Measurements from ENCODE around the gene ABLIM2. TPM values are rescaled to one million over a fixed set of nuclear protein-coding genes. Genes with fewer than 3 reads are reported as not detected.

ABLIM2 gene
- total RNA-seq, 2 donors from 2014 or later, result 6.0 to 20.8 TPM

- peaks cover 11% of the 10 kb centered on the region for H3K4me1 ChIP-seq
- TF ChIP-seq POLR2A (IDR thresholded peaks at IDR 0.05) (no peak), CTCF (IDR thresholded peaks at IDR 0.05) (no peak)
- DNase-seq (no peak), ATAC-seq (no peak)
- 95 to 100% methylated on average over 6 to 16 of the region's 16 CpGs for WGBS, 2 donors
- H3K36me3 ChIP-seq (replicated peaks in 1 of 2; ENCODE audit: insufficient read depth in 1 of 2, low read depth in 2 of 2), result no peaks in the 10 kb centered on the region
- H3K27me3 ChIP-seq, result no peaks in the 10 kb centered on the region
- no peak overlapping the region for H3K4me3 ChIP-seq
- H3K9me3 ChIP-seq, result no peaks in the 10 kb centered on the region
- H3K27ac ChIP-seq, result peak overlapping the region in 2 of 4 donors; percentile 65
- intact Hi-C loops (cut with DNase I), result no loop called here
Measured at GRCh38 chr4:8121292-8122015, 37.2 kb downstream of the ABLIM2 start.

- DNase-seq (peak; percentile 38 to 89 (median 82)), ATAC-seq (peak; percentile 65)
- H3K27ac ChIP-seq, result peak overlapping the region in 3 of 4 donors; percentile 25 to 65 (median 65)
- no peak overlapping the region for H3K4me3 ChIP-seq
- H3K36me3 ChIP-seq (replicated peaks in 1 of 2; ENCODE audit: insufficient read depth in 1 of 2, low read depth in 2 of 2), result no peaks in the 10 kb centered on the region
- 38 to 48% methylated on average over 6 to 12 of the region's 12 CpGs for WGBS, 2 donors
- TF ChIP-seq CTCF (IDR thresholded peaks at IDR 0.05), result no peak
- no peak for TF ChIP-seq POLR2A (IDR thresholded peaks at IDR 0.05)
- H3K4me1 ChIP-seq, result peaks cover 11% of the 10 kb centered on the region
- intact Hi-C loops (cut with DNase I), result no loop called here
- no peaks in the 10 kb centered on the region for H3K27me3 ChIP-seq
- H3K9me3 ChIP-seq, result no peaks in the 10 kb centered on the region
Measured at GRCh38 chr4:8120501-8120900, 38.1 kb downstream of the ABLIM2 start.

- 81 to 92% methylated on average over 17 to 18 of the region's 18 CpGs for WGBS, 2 donors
- Histone ChIP-seq H3K36me3 (replicated peaks in 1 of 2; ENCODE audit: insufficient read depth in 1 of 2, low read depth in 2 of 2) (no peaks in the 10 kb centered on the region), H3K27me3 (no peaks in the 10 kb centered on the region), H3K4me1 (peaks cover 16% of the 10 kb centered on the region), H3K27ac (peak overlapping the region in 1 of 4 donors; percentile 65), H3K4me3 (no peak overlapping the region), H3K9me3 (no peaks in the 10 kb centered on the region)
- TF ChIP-seq POLR2A (IDR thresholded peaks at IDR 0.05) (no peak), CTCF (IDR thresholded peaks at IDR 0.05) (no peak)
- intact Hi-C loops (cut with DNase I), result no loop called here
- ATAC-seq (no peak), DNase-seq (no peak)
Measured at GRCh38 chr4:8119877-8120276, 38.7 kb downstream of the ABLIM2 start.

GRCh38 chr4:8118531-8118930, 40.1 kb downstream of the ABLIM2 start:
- Histone ChIP-seq H3K9me3 (no peaks in the 10 kb centered on the region), H3K27ac (no peak overlapping the region)

More at GRCh38 chr4:8118531-8118930, 40.1 kb downstream of the ABLIM2 start:
- ATAC-seq, result no peak
- TF ChIP-seq POLR2A (IDR thresholded peaks at IDR 0.05), result no peak
- no peak for TF ChIP-seq CTCF (IDR thresholded peaks at IDR 0.05)
- 93 to 96% methylated on average over 6 of the region's 6 CpGs for WGBS, 2 donors
- Histone ChIP-seq H3K27me3 (no peaks in the 10 kb centered on the region), H3K4me1 (peaks cover 30% of the 10 kb centered on the region), H3K4me3 (no peak overlapping the region), H3K36me3 (replicated peaks in 1 of 2; ENCODE audit: insufficient read depth in 1 of 2, low read depth in 2 of 2) (no peaks in the 10 kb centered on the region)
- intact Hi-C loops (cut with DNase I), result no loop called here
- no peak for DNase-seq

All from body of pancreas (tissue), 4 donors.